IMR-90 (cell line): ENCODE data around the gene AMDHD2. TPM values are rescaled to one million over a fixed set of nuclear protein-coding genes. Genes with fewer than 3 reads are reported as not detected.
A peak's percentile ranks its signal among the peaks of the same experiment; 100 is the strongest.

Experiments used
- ATAC-seq: fragments of 200-7000 bp; cut with Tn5 transposase; 2 replicates; pipeline ENCODE4 v1.9.1; 2020; ENCODE audit warnings: low read depth, mild to moderate bottlenecking, moderate library complexity
- BruUV-seq: library from RNA; stranded (reverse); fragments of 400-500 nt; replicated peaks from 2 replicates; lab custom pipeline; 2021; lab: Mats Ljungman, UMichigan
- CTCF ChIA-PET: fragments of 300-600 bp; formaldehyde crosslinking; extraction: SDS; loops from one replicate; lab custom pipeline; 2021; ENCODE audit warnings: antibody characterized with exemption; lab: Yijun Ruan, JAX
- POLR2A ChIA-PET: fragments of 300-600 bp; sonication (Branson Sonifier 250); formaldehyde crosslinking; loops from one replicate; lab custom pipeline; 2022; ENCODE audit warnings: antibody characterized with exemption; ENCODE audit not compliant: unreplicated experiment; lab: Charles Lee
- DNase-seq: peaks from one replicate; pipeline ENCODE4 v3.0.0; 2013
- H2AFZ ChIP-seq: replicated peaks from 2 replicates; pipeline ENCODE3; 2013; ENCODE audit warnings: low read length, mild to moderate bottlenecking; ENCODE audit not compliant: poor library complexity
- H2AK5ac ChIP-seq: 2 replicates; pipeline ENCODE4 v1.6.1; 2013; ENCODE audit warnings: low read depth, low read length, inconsistent platforms
- H2AK9ac ChIP-seq: replicated peaks from 2 replicates; pipeline ENCODE3; 2013; ENCODE audit warnings: mild to moderate bottlenecking, low read depth, low read length, moderate library complexity; ENCODE audit not compliant: poor library complexity
- H2BK120ac ChIP-seq: 2 replicates; pipeline ENCODE4 v1.6.1; 2013; ENCODE audit warnings: low read depth, low read length, inconsistent platforms
- H2BK15ac ChIP-seq: 3 replicates; pipeline ENCODE4 v1.6.1; 2013; ENCODE audit warnings: low read depth, low read length, inconsistent platforms
- H2BK20ac ChIP-seq: 2 replicates; pipeline ENCODE4 v1.6.1; 2013; ENCODE audit warnings: low read depth, mild to moderate bottlenecking, inconsistent platforms, low read length, moderate library complexity
- H2BK5ac ChIP-seq: 2 replicates; pipeline ENCODE4 v1.6.1; 2013; ENCODE audit warnings: mild to moderate bottlenecking, low read depth, low read length, inconsistent platforms; ENCODE audit not compliant: poor library complexity, severe bottlenecking
- H3K14ac ChIP-seq: replicated peaks from 2 replicates; pipeline ENCODE4 v1.6.1; 2013; ENCODE audit warnings: low read depth, low read length, inconsistent platforms
- H3K18ac ChIP-seq: 2 replicates; pipeline ENCODE4 v1.6.1; 2013; ENCODE audit warnings: low read depth, low read length, control low read depth
- H3K23ac ChIP-seq: 2 replicates; pipeline ENCODE4 v1.6.1; 2013; ENCODE audit warnings: low read depth, low read length, inconsistent platforms
- H3K27ac ChIP-seq: 2 replicates; pipeline ENCODE4 v1.5.1; 2013; ENCODE audit warnings: mild to moderate bottlenecking, control low read depth, low read length; ENCODE audit not compliant: insufficient read depth
- H3K27me3 ChIP-seq: 2 replicates; pipeline ENCODE4 v1.6.1; 2013; ENCODE audit warnings: low read length; ENCODE audit not compliant: control insufficient read depth, insufficient read depth
- H3K36me3 ChIP-seq: 2 replicates; pipeline ENCODE4 v1.6.1; 2013; ENCODE audit warnings: low read length, mixed read lengths; ENCODE audit not compliant: control insufficient read depth, insufficient read depth
- H3K4ac ChIP-seq: 2 replicates; pipeline ENCODE4 v1.6.1; 2013; ENCODE audit warnings: low read depth, low read length, inconsistent platforms
- H3K4me1 ChIP-seq: 2 replicates; pipeline ENCODE4 v1.6.1; 2013; ENCODE audit warnings: low read length, mixed read lengths; ENCODE audit not compliant: control insufficient read depth, insufficient read depth
- H3K4me2 ChIP-seq: 2 replicates; pipeline ENCODE4 v1.6.1; 2013; ENCODE audit warnings: low read depth, mild to moderate bottlenecking, control low read depth, low read length, moderate library complexity
- H3K4me3 ChIP-seq: 2 replicates; pipeline ENCODE4 v1.5.1; 2013; ENCODE audit warnings: low read depth, mild to moderate bottlenecking, control low read depth, low read length, moderate library complexity; ENCODE audit not compliant: insufficient read depth
- H3K56ac ChIP-seq: 2 replicates; pipeline ENCODE4 v1.6.1; 2013; ENCODE audit warnings: low read length, inconsistent platforms; ENCODE audit not compliant: insufficient read depth; ENCODE audit errors: extremely low read depth
- H3K79me1 ChIP-seq, 2 experiments: 2 replicates each; pipeline ENCODE4 v1.6.1; 2013; ENCODE audit warnings: low read length in 2 of 2, inconsistent platforms in 1 of 2, low read depth in 1 of 2
- H3K9ac ChIP-seq: 2 replicates; pipeline ENCODE4 v1.6.1; 2013; ENCODE audit warnings: low read depth, low read length, control low read depth
- H3K9me1 ChIP-seq: 2 replicates; pipeline ENCODE4 v1.6.1; 2013; ENCODE audit warnings: low read length, inconsistent platforms; ENCODE audit not compliant: insufficient read depth
- H3K9me3 ChIP-seq: 2 replicates; pipeline ENCODE4 v1.6.1; 2013; ENCODE audit warnings: low read length; ENCODE audit not compliant: control insufficient read depth, insufficient read depth
- H4K20me1 ChIP-seq: 2 replicates; pipeline ENCODE4 v1.6.1; 2013; ENCODE audit warnings: low read length, inconsistent platforms; ENCODE audit not compliant: insufficient read depth
- H4K5ac ChIP-seq: 2 replicates; pipeline ENCODE4 v1.6.1; 2013; ENCODE audit warnings: mild to moderate bottlenecking, low read depth, low read length, control low read depth
- H4K8ac ChIP-seq, 2 experiments: 2 replicates each; pipeline ENCODE4 v1.6.1; 2013; ENCODE audit warnings: low read depth in 2 of 2, low read length in 2 of 2, control low read depth in 1 of 2, inconsistent platforms in 1 of 2
- H4K91ac ChIP-seq: 2 replicates; pipeline ENCODE4 v1.6.1; 2013; ENCODE audit warnings: low read depth, low read length, inconsistent platforms; ENCODE audit not compliant: insufficient read depth
- BHLHE40 ChIP-seq: fragments of 150-350 bp; IDR thresholded peaks from 2 replicates; pipeline ENCODE4 v1.6.1; 2016; ENCODE audit warnings: mild to moderate bottlenecking, low read depth, low read length
- CEBPB ChIP-seq: IDR thresholded peaks from 2 replicates; pipeline ENCODE4 v1.6.1; 2012; ENCODE audit warnings: low read depth, low read length, improper control_type of control experiment
- CHD1 ChIP-seq: IDR thresholded peaks from 2 replicates; pipeline ENCODE4 v1.6.1; 2012; ENCODE audit warnings: low read depth, low read length, improper control_type of control experiment
- FOS ChIP-seq: fragments of 150-350 bp; IDR thresholded peaks from 2 replicates; pipeline ENCODE4 v1.6.1; 2016; ENCODE audit warnings: low read depth, low read length
- MAZ ChIP-seq: IDR thresholded peaks from 2 replicates; pipeline ENCODE4 v1.6.1; 2012; ENCODE audit warnings: low read depth, mild to moderate bottlenecking, low read length, improper control_type of control experiment, moderate library complexity, borderline replicate concordance
- NFE2L2 ChIP-seq: fragments of 150-350 bp; IDR thresholded peaks from 2 replicates; pipeline ENCODE4 v1.6.1; 2016; ENCODE audit warnings: low read depth, mild to moderate bottlenecking, low read length
- POLR2A ChIP-seq: IDR thresholded peaks from 2 replicates; pipeline ENCODE4 v1.6.1; 2012; ENCODE audit warnings: mild to moderate bottlenecking, low read depth, low read length
- RAD21 ChIP-seq: IDR thresholded peaks from 2 replicates; pipeline ENCODE4 v1.6.1; 2012; ENCODE audit warnings: low read length, improper control_type of control experiment
- RCOR1 ChIP-seq: IDR thresholded peaks from 2 replicates; pipeline ENCODE4 v1.6.1; 2012; ENCODE audit warnings: mild to moderate bottlenecking, low read length, improper control_type of control experiment; ENCODE audit not compliant: insufficient replicate concordance
- SMC3 ChIP-seq: fragments of 150-350 bp; IDR thresholded peaks from 2 replicates; pipeline ENCODE4 v1.6.1; 2016; ENCODE audit warnings: low read depth, mild to moderate bottlenecking, antibody characterized with exemption, low read length, moderate library complexity
- WGBS, 2 experiments: methylation state at CpG; one replicate each; pipeline versions ENCODE4 v1.1.5 to v1.1.7; 2013; ENCODE audit warnings: missing lambda C conversion rate in 2 of 2; ENCODE audit not compliant: insufficient read length in 1 of 2; ENCODE audit errors: extremely low coverage in 2 of 2; 5-methylcytosine and 5-hydroxymethylcytosine counted together
- dilution Hi-C: fragments of 300-500 bp; cut with HindIII; formaldehyde crosslinking; loops from one replicate; pipeline ENCODE4 v1.14.3; 2018; ENCODE audit warnings: low sequenced_read_pairs; ENCODE audit not compliant: unreplicated experiment
- in situ Hi-C: fragments of 300-500 bp; cut with MboI; formaldehyde crosslinking; loops from 3 replicates; pipeline ENCODE4 v1.14.3; 2019; ENCODE audit warnings: low sequenced_read_pairs, inconsistent platforms, mixed read lengths
- intact Hi-C: fragments of 100-400 bp; cut with micrococcal nuclease; formaldehyde crosslinking; loops from 2 replicates; pipeline ENCODE4 v1.10.0; 2022
- polyA plus RNA-seq, 3 experiments: library from polyadenylated mRNA; depleted of rRNA; stranded (reverse); fragments of >200 nt; gene quantifications; 2 replicates each; pipeline ENCODE4 v1.2.3, GENCODE V29; 2012; ENCODE audit warnings: low replicate concordance in 1 of 3
- total RNA-seq: library from RNA; depleted of rRNA; stranded (reverse); fragments of >200 nt; gene quantifications from 2 replicates; pipeline ENCODE4 v1.2.3, GENCODE V29; 2012
- TF ChIP-seq, protein P1 (sequence below): fragments of 150-350 bp; IDR thresholded peaks from 2 replicates; pipeline ENCODE4 v1.6.1; 2017; ENCODE audit warnings: mild to moderate bottlenecking, antibody characterized with exemption, low read length, low read depth
- TF ChIP-seq, protein P2 (sequence below): conservative IDR thresholded peaks from 2 replicates; pipeline ENCODE4 v1.5.1; 2012; ENCODE audit warnings: mild to moderate bottlenecking, low read depth, low read length, improper control_type of control experiment

AMDHD2 gene
- total and polyA plus RNA-seq, 2 of the 4 experiments (the other 2 are of a cell fraction) = 10.6 to 30.3 TPM

GRCh38 chr16:2471653-2472487 is 48.3 kb upstream of the AMDHD2 start:
- no peak for DNase-seq
- Histone ChIP-seq H3K9me3 (no peaks in the 10 kb centered on the region), H2AK5ac (no peak overlapping the region), H3K27me3 (no peaks in the 10 kb centered on the region; the same call in 1 of the 2 replicates), H2AK9ac (peak overlapping the region; percentile 81), H3K14ac (no peak overlapping the region), H3K36me3 (no peaks in the 10 kb centered on the region), H2BK20ac (no peak overlapping the region), H3K18ac (no peak overlapping the region), H3K4me1 (peaks cover 24% of the 10 kb centered on the region), H4K5ac (no peak overlapping the region), H2AFZ (peak overlapping the region; percentile 78), H4K20me1 (peaks cover 17% of the 10 kb centered on the region), H3K4ac (no peak overlapping the region), H3K23ac (no peak overlapping the region), H3K79me1 (peaks cover 10 to 40% of the 10 kb centered on the region in 2 experiments; a peak in 2 of 4 replicates), H2BK5ac (no peak overlapping the region), H3K27ac (no peak overlapping the region), H4K91ac (no peak overlapping the region), H2BK120ac (no peak overlapping the region), H3K9me1 (peaks cover 8% of the 10 kb centered on the region), H2BK15ac (no peak overlapping the region), H4K8ac (no peak overlapping the region), H3K4me2 (peak overlapping the region; percentile 57), H3K56ac (no peak overlapping the region), H3K4me3 (peak overlapping the region; percentile 27; the same call in 1 of the 2 replicates), H3K9ac (no peak overlapping the region)
- ATAC-seq = no peak
- no TSS peak for BruUV-seq
- no peak for TF ChIP-seq POLR2A
- no peak for TF ChIP-seq RCOR1
- no peak for TF ChIP-seq FOS
- no peak for TF ChIP-seq MAZ
- no peak for TF ChIP-seq NFE2L2
- TF ChIP-seq, protein P1, sequence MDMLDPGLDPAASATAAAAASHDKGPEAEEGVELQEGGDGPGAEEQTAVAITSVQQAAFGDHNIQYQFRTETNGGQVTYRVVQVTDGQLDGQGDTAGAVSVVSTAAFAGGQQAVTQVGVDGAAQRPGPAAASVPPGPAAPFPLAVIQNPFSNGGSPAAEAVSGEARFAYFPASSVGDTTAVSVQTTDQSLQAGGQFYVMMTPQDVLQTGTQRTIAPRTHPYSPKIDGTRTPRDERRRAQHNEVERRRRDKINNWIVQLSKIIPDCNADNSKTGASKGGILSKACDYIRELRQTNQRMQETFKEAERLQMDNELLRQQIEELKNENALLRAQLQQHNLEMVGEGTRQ = no peak
- TF ChIP-seq, protein P2, sequence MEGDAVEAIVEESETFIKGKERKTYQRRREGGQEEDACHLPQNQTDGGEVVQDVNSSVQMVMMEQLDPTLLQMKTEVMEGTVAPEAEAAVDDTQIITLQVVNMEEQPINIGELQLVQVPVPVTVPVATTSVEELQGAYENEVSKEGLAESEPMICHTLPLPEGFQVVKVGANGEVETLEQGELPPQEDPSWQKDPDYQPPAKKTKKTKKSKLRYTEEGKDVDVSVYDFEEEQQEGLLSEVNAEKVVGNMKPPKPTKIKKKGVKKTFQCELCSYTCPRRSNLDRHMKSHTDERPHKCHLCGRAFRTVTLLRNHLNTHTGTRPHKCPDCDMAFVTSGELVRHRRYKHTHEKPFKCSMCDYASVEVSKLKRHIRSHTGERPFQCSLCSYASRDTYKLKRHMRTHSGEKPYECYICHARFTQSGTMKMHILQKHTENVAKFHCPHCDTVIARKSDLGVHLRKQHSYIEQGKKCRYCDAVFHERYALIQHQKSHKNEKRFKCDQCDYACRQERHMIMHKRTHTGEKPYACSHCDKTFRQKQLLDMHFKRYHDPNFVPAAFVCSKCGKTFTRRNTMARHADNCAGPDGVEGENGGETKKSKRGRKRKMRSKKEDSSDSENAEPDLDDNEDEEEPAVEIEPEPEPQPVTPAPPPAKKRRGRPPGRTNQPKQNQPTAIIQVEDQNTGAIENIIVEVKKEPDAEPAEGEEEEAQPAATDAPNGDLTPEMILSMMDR = no peak
- TF ChIP-seq RAD21 = no peak
- TF ChIP-seq CEBPB = no peak
- no peak for TF ChIP-seq CHD1
- no peak for TF ChIP-seq SMC3
- no peak for TF ChIP-seq BHLHE40
- ChIA-PET POLR2A (interaction anchor here (0.6 kb wide), 1 partner anchor 16 kb away, joined by 8 read pairs; no protein-coding TSS in a partner anchor), CTCF (no interaction called here)
- intact Hi-C loops = no loop called here
- in situ Hi-C loops = no loop called here
- dilution Hi-C loops = no loop called here
- 62% methylated on average over 29 of the region's 61 CpGs; no CpG with 5 or more reads in 1 of the 2 experiments for WGBS, 2 experiments
